Measurements from ENCODE around the gene EML6. TPM values are rescaled to one million over a fixed set of nuclear protein-coding genes. Genes with fewer than 3 reads are reported as not detected.

Gene EML6
- total RNA-seq, 4 donors from 2014 or later = 0.62 to 1.5 (median 1.1) TPM

- Histone ChIP-seq H3K36me3 (peaks cover 0 to 28% of the 10 kb centered on the region in 2 donors), H3K27me3 (no peaks in the 10 kb centered on the region), H3K4me1 (peaks cover 0 to 20% (median 0%) of the 10 kb centered on the region in 3 donors), H3K9me3 (no peaks in the 10 kb centered on the region), H3K4me3 (no peak overlapping the region), H3K27ac (no peak overlapping the region)
- ATAC-seq = no peak
- TF ChIP-seq POLR2A (IDR thresholded peaks at IDR 0.05) (no peak), POLR2AphosphoS5 (IDR thresholded peaks at IDR 0.05) (no peak), CTCF (IDR thresholded peaks at IDR 0.05) (no peak), EP300 (IDR thresholded peaks at IDR 0.05) (no peak)
- WGBS, 2 donors (ENCODE audit: low coverage in 1 of 2) = 30 to 85% methylated on average over 2 to 4 of the region's 4 CpGs
Measured at GRCh38 chr2:54964816-54965215, 241.4 kb downstream of the EML6 start.

GRCh38 chr2:54965425-54965824 is 242.0 kb downstream of the EML6 start:
- no peak overlapping the region for H3K4me3 ChIP-seq
- H3K9me3 ChIP-seq = no peaks in the 10 kb centered on the region
- no peak for TF ChIP-seq POLR2A (IDR thresholded peaks at IDR 0.05)
- TF ChIP-seq EP300 (IDR thresholded peaks at IDR 0.05) = no peak
- no peak for TF ChIP-seq POLR2AphosphoS5 (IDR thresholded peaks at IDR 0.05)
- no peak for TF ChIP-seq CTCF (IDR thresholded peaks at IDR 0.05)
- no peak overlapping the region for H3K27ac ChIP-seq
- 88 to 94% methylated on average over 3 of the region's 6 CpGs for WGBS, 2 donors (ENCODE audit: low coverage in 1 of 2)
- ATAC-seq = no peak
- H3K27me3 ChIP-seq = no peaks in the 10 kb centered on the region
- H3K4me1 ChIP-seq = peaks cover 0 to 20% (median 0%) of the 10 kb centered on the region in 3 donors
- H3K36me3 ChIP-seq = peaks cover 0 to 34% of the 10 kb centered on the region in 2 donors

GRCh38 chr2:54966165-54966832 is 242.8 kb downstream of the EML6 start:
- Histone ChIP-seq H3K4me1 (peaks cover 0 to 20% (median 0%) of the 10 kb centered on the region in 3 donors), H3K36me3 (peaks cover 0 to 42% of the 10 kb centered on the region in 2 donors), H3K9me3 (no peaks in the 10 kb centered on the region), H3K4me3 (no peak overlapping the region), H3K27ac (peak overlapping the region in 1 of 4 donors; percentile 6), H3K27me3 (no peaks in the 10 kb centered on the region)
- 33 to 73% methylated on average over 1 to 2 of the region's 8 CpGs for WGBS, 2 donors (ENCODE audit: low coverage in 1 of 2)
- no peak for ATAC-seq
- TF ChIP-seq CTCF (IDR thresholded peaks at IDR 0.05) = no peak
- no peak for TF ChIP-seq EP300 (IDR thresholded peaks at IDR 0.05)
- TF ChIP-seq POLR2A (IDR thresholded peaks at IDR 0.05) = no peak
- no peak for TF ChIP-seq POLR2AphosphoS5 (IDR thresholded peaks at IDR 0.05)

- TF ChIP-seq CTCF (IDR thresholded peaks at IDR 0.05) (no peak), POLR2A (IDR thresholded peaks at IDR 0.05) (no peak), EP300 (IDR thresholded peaks at IDR 0.05) (no peak), POLR2AphosphoS5 (IDR thresholded peaks at IDR 0.05) (no peak)
- peaks cover 0 to 48% of the 10 kb centered on the region in 2 donors for H3K36me3 ChIP-seq
- 93 to 100% methylated on average over 2 to 3 of the region's 3 CpGs for WGBS, 2 donors (ENCODE audit: low coverage in 1 of 2)
- peaks cover 0 to 20% (median 0%) of the 10 kb centered on the region in 3 donors for H3K4me1 ChIP-seq
- H3K27me3 ChIP-seq = no peaks in the 10 kb centered on the region
- no peaks in the 10 kb centered on the region for H3K9me3 ChIP-seq
- no peak overlapping the region for H3K4me3 ChIP-seq
- H3K27ac ChIP-seq = no peak overlapping the region
- ATAC-seq = no peak
Measured at GRCh38 chr2:54966837-54967236, 243.4 kb downstream of the EML6 start.

GRCh38 chr2:54967269-54967668 is 243.8 kb downstream of the EML6 start:
- peaks cover 0 to 52% of the 10 kb centered on the region in 2 donors for H3K36me3 ChIP-seq
- no peak for ATAC-seq
- no peak for TF ChIP-seq CTCF (IDR thresholded peaks at IDR 0.05)
- TF ChIP-seq POLR2AphosphoS5 (IDR thresholded peaks at IDR 0.05) = no peak
- no peak for TF ChIP-seq EP300 (IDR thresholded peaks at IDR 0.05)
- no peak for TF ChIP-seq POLR2A (IDR thresholded peaks at IDR 0.05)
- no peaks in the 10 kb centered on the region for H3K9me3 ChIP-seq
- peaks cover 0 to 24% (median 0%) of the 10 kb centered on the region in 3 donors for H3K4me1 ChIP-seq
- WGBS, 2 donors (ENCODE audit: low coverage in 1 of 2) = 100% methylated on average over 1 of the region's 4 CpGs; no CpG with 5 or more reads in 1 of the 2 donors
- H3K4me3 ChIP-seq = no peak overlapping the region
- no peak overlapping the region for H3K27ac ChIP-seq
- H3K27me3 ChIP-seq = no peaks in the 10 kb centered on the region

All from gastroesophageal sphincter (tissue), 4 donors.